ENCODE measurements around the gene NLK. TPM values are rescaled to one million over a fixed set of nuclear protein-coding genes. Genes with fewer than 3 reads are reported as not detected.

The NLK gene
- total and polyA plus RNA-seq, 2 of the 4 experiments (the other 2 are of a cell fraction): 15.3 to 23.3 TPM

- ChIA-PET POLR2A (ENCODE audit: unreplicated experiment) (no interaction called here), CTCF (no interaction called here)
- Histone ChIP-seq H3K56ac (ENCODE audit: extremely low read depth, insufficient read depth, low read length) (peak overlapping the region; percentile 32; the same call in 1 of the 2 replicates), H4K5ac (ENCODE audit: low read depth, low read length) (peak overlapping the region; percentile 34; the same call in 1 of the 2 replicates), H3K27ac (ENCODE audit: insufficient read depth, low read length) (peak overlapping the region; percentile 56; the same call in 1 of the 2 replicates), H3K4ac (ENCODE audit: low read depth, low read length) (peak overlapping the region; percentile 81), H2BK5ac (ENCODE audit: low read depth, low read length, poor library complexity, severe bottlenecking) (peak overlapping the region; percentile 84), H2BK120ac (ENCODE audit: low read depth, low read length) (peak overlapping the region; percentile 72), H3K27me3 (ENCODE audit: control insufficient read depth, insufficient read depth, low read length) (no peaks in the 10 kb centered on the region), H2AFZ (replicated peaks; ENCODE audit: low read length, poor library complexity) (no peak overlapping the region), H3K9me1 (ENCODE audit: insufficient read depth, low read length) (0 out of 2 replicates have a peak, but pooled peaks cover 3% of the 10 kb centered on the region), H3K14ac (replicated peaks; ENCODE audit: low read depth, low read length) (no peak overlapping the region), H4K91ac (ENCODE audit: insufficient read depth, low read depth, low read length) (peak overlapping the region; percentile 77), H3K4me1 (ENCODE audit: control insufficient read depth, insufficient read depth, low read length) (peaks cover 7% of the 10 kb centered on the region; the same call in 1 of the 2 replicates), H2AK5ac (ENCODE audit: low read depth, low read length) (0 out of 2 replicates have a peak overlapping the region, but pooled peaks have one; percentile 56), H3K4me3 (ENCODE audit: insufficient read depth, low read depth, low read length) (no peak overlapping the region), H2BK20ac (ENCODE audit: low read depth, low read length) (peak overlapping the region; percentile 57), H4K8ac (ENCODE audit: low read depth in 2 of 2, low read length in 2 of 2) (peak overlapping the region; percentile 25 to 49), H3K23ac (ENCODE audit: low read depth, low read length) (no peak overlapping the region), H3K9ac (ENCODE audit: low read depth, low read length) (no peak overlapping the region), H3K9me3 (ENCODE audit: control insufficient read depth, insufficient read depth, low read length) (no peaks in the 10 kb centered on the region), H2BK15ac (ENCODE audit: low read depth, low read length) (no peak overlapping the region), H3K79me1 (ENCODE audit: low read depth in 1 of 2, low read length in 2 of 2) (peaks cover 4 to 6% of the 10 kb centered on the region in 2 experiments; a peak in 1 of 4 replicates), H3K36me3 (ENCODE audit: control insufficient read depth, insufficient read depth, low read length) (peaks cover 8% of the 10 kb centered on the region; the same call in 1 of the 2 replicates), H3K4me2 (ENCODE audit: low read depth, low read length) (no peak overlapping the region), H3K18ac (ENCODE audit: low read depth, low read length) (peak overlapping the region; percentile 74), H4K20me1 (ENCODE audit: insufficient read depth, low read length) (no peaks in the 10 kb centered on the region), H2AK9ac (replicated peaks; ENCODE audit: low read depth, low read length, poor library complexity) (no peak overlapping the region)
- no peak for TF ChIP-seq NFE2L2 (IDR thresholded peaks at IDR 0.05; ENCODE audit: low read depth, low read length)
- TF ChIP-seq RFX5 (IDR thresholded peaks at IDR 0.05; ENCODE audit: low read depth, low read length): no peak
- TF ChIP-seq SMC3 (IDR thresholded peaks at IDR 0.05; ENCODE audit: low read depth, low read length): no peak
- no peak for TF ChIP-seq MAFK (IDR thresholded peaks at IDR 0.05; ENCODE audit: low read depth, low read length)
- TF ChIP-seq ELK1 (IDR thresholded peaks at IDR 0.05; ENCODE audit: borderline replicate concordance, low read depth, low read length): no peak
- TF ChIP-seq CEBPB (IDR thresholded peaks at IDR 0.05; ENCODE audit: low read depth, low read length): no peak
- no peak for TF ChIP-seq BHLHE40 (IDR thresholded peaks at IDR 0.05; ENCODE audit: low read depth, low read length)
- TF ChIP-seq CTCF (conservative IDR thresholded peaks at IDR 0.05; ENCODE audit: low read depth, low read length): no peak
- TF ChIP-seq CHD1 (IDR thresholded peaks at IDR 0.05; ENCODE audit: low read depth, low read length): no peak
- TF ChIP-seq MXI1 (IDR thresholded peaks at IDR 0.05; ENCODE audit: borderline replicate concordance, low read depth, low read length): no peak
- DNase-seq (no peak), ATAC-seq (ENCODE audit: low read depth) (no peak)
- dilution Hi-C loops (cut with HindIII; ENCODE audit: low sequenced_read_pairs, unreplicated experiment): no loop called here
- BruUV-seq (replicated peaks): no TSS peak
- in situ Hi-C loops (cut with MboI; ENCODE audit: low sequenced_read_pairs): no loop called here
- 100% methylated on average over 2 of the region's 5 CpGs; no CpG with 5 or more reads in 1 of the 2 experiments for WGBS, 2 experiments (ENCODE audit: extremely low coverage in 2 of 2, insufficient read length in 1 of 2)
- intact Hi-C loops (cut with micrococcal nuclease): no loop called here
Observed at GRCh38 chr17:28159924-28160323, 117.4 kb downstream of the NLK start.

All from IMR-90 (cell line).